CD4-positive, alpha-beta T cell treated with Interleukin-2 at 100 ng/mL for 4 hours (primary cell): ENCODE data around the gene DAGLA.
"Not testable (repeated sequence)": the region's sequence is repeated elsewhere in the genome, so short reads cannot be mapped to it uniquely, and the experiment has no call there.

Experiments
- DNase-seq: peaks from one replicate; pipeline ENCODE4 v3.0.0-alpha.2; 2020; ENCODE audit warnings: low spot score

DAGLA gene

GRCh38 chr11:61679893-61680621 is at the start of gene DAGLA:
DAGLA (plus strand) TSS chr11:61680391; CDS start chr11:61720156, 39,765 bp downstream.
- peak; percentile 81 for DNase-seq

- DNase-seq = no peak
Observed at GRCh38 chr11:61632096-61632495, 48.1 kb upstream of the DAGLA start.

- no peak for DNase-seq
Observed at GRCh38 chr11:61635304-61635703, 44.9 kb upstream of the DAGLA start.

GRCh38 chr11:61635787-61636186 is 44.4 kb upstream of the DAGLA start:
- DNase-seq = no peak

GRCh38 chr11:61636676-61637075 is 43.5 kb upstream of the DAGLA start:
- DNase-seq = no peak

- no peak for DNase-seq
Observed at GRCh38 chr11:61637277-61637676, 42.9 kb upstream of the DAGLA start.

GRCh38 chr11:61639816-61640443 is 40.3 kb upstream of the DAGLA start:
- no peak for DNase-seq

GRCh38 chr11:61642162-61642561 is 38.0 kb upstream of the DAGLA start:
- no peak for DNase-seq

- no peak for DNase-seq
Observed at GRCh38 chr11:61645179-61645868, 34.9 kb upstream of the DAGLA start.

GRCh38 chr11:61647529-61647928 is 32.7 kb upstream of the DAGLA start:
- DNase-seq = no peak

- DNase-seq = no peak
Observed at GRCh38 chr11:61650781-61651571, 29.2 kb upstream of the DAGLA start.

- DNase-seq = no peak
Observed at GRCh38 chr11:61652135-61652534, 28.1 kb upstream of the DAGLA start.

- peak; percentile 3 for DNase-seq
Observed at GRCh38 chr11:61654397-61654829, 25.8 kb upstream of the DAGLA start.

- DNase-seq = not testable (repeated sequence)
Observed at GRCh38 chr11:61655266-61656159, 24.7 kb upstream of the DAGLA start.

- no peak for DNase-seq
Observed at GRCh38 chr11:61656347-61657077, 23.7 kb upstream of the DAGLA start.

- DNase-seq = no peak
Observed at GRCh38 chr11:61657566-61658290, 22.5 kb upstream of the DAGLA start.

- DNase-seq = no peak
Observed at GRCh38 chr11:61659413-61660196, 20.6 kb upstream of the DAGLA start.

- DNase-seq = not testable (repeated sequence)
Observed at GRCh38 chr11:61660997-61661396, 19.2 kb upstream of the DAGLA start.
